Liver (tissue), 2 donors: ENCODE results near the gene QARS1.

Source experiments
- GABPA ChIP-seq, 2 donors: IDR thresholded peaks in 1 of 2; conservative IDR thresholded peaks in 1 of 2; 2 replicates each; pipeline ENCODE4 v1.6.1; 2016; ENCODE audit warnings: antibody characterized with exemption in 2 of 2, mild to moderate bottlenecking in 1 of 2, moderate library complexity in 1 of 2
- SP1 ChIP-seq: IDR thresholded peaks from 2 replicates; pipeline ENCODE4 v1.6.1; 2018; ENCODE audit warnings: antibody characterized with exemption, mild to moderate bottlenecking
- donor health status: healthy.

GRCh38 chr3:49153349-49153912, 48.9 kb upstream of the QARS1 start:
- TF ChIP-seq GABPA (IDR thresholded peaks at IDR 0.05 in 1 of 2, conservative IDR thresholded peaks at IDR 0.05 in 1 of 2) (no peak), SP1 (no peak)
